ENCODE data around the gene CHURC1. TPM values are rescaled to one million over a fixed set of nuclear protein-coding genes. Genes with fewer than 3 reads are reported as not detected.

CHURC1 gene
- total RNA-seq, 1 donor from 2014 or later: 31.9 TPM

DNA sequence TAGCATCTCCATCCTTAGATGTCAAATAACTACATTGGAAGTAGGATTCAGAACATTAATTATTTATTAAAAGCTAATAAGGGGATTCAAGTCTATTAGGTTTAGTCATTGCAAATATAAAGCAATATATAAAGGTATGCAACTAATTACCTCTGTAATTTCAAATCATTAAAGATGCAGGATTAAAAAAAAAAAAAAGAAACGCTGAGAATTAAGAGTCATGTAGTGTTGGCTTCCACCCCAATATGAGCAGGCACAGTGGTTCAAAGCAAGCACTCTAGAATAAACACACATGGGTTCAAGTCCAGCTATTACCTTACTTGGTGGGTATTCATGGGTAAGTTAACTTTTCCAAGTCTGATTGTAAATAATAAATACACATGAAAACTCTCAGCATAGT is 45.4 kb upstream of the CHURC1 start:
- DNase-seq (ENCODE audit: low spot score in 2 of 2): no peak
- Histone ChIP-seq H3K27ac (no peak overlapping the region), H3K9me3 (no peaks in the 10 kb centered on the region), H3K27me3 (no peaks in the 10 kb centered on the region), H3K36me3 (no peaks in the 10 kb centered on the region), H3K4me3 (no peak overlapping the region), H3K4me1 (no peaks in the 10 kb centered on the region)
- intact Hi-C loops (cut with DNase I): no loop called here
- TF ChIP-seq CTCF (IDR thresholded peaks at IDR 0.05): no peak

- H3K36me3 ChIP-seq: no peaks in the 10 kb centered on the region
- no peak for TF ChIP-seq CTCF (IDR thresholded peaks at IDR 0.05)
- no peaks in the 10 kb centered on the region for H3K27me3 ChIP-seq
- intact Hi-C loops (cut with DNase I): no loop called here
- no peaks in the 10 kb centered on the region for H3K4me1 ChIP-seq
- no peak for DNase-seq (ENCODE audit: low spot score in 2 of 2)
- H3K27ac ChIP-seq: no peak overlapping the region
- H3K9me3 ChIP-seq: no peaks in the 10 kb centered on the region
- H3K4me3 ChIP-seq: no peak overlapping the region
These were observed 44.1 kb upstream of the CHURC1 start for GRCh38 chr14:64870160-64870559.

- TF ChIP-seq CTCF (IDR thresholded peaks at IDR 0.05): no peak
- no peak for DNase-seq (ENCODE audit: low spot score in 2 of 2)
These were observed 42.9 kb upstream of the CHURC1 start for GRCh38 chr14:64871344-64871743.

GRCh38 chr14:64873506-64874219 is 40.6 kb upstream of the CHURC1 start:
- Histone ChIP-seq H3K27me3 (no peaks in the 10 kb centered on the region), H3K9me3 (no peaks in the 10 kb centered on the region), H3K27ac (no peak overlapping the region), H3K4me1 (no peaks in the 10 kb centered on the region), H3K4me3 (no peak overlapping the region), H3K36me3 (no peaks in the 10 kb centered on the region)
- no peak for TF ChIP-seq CTCF (IDR thresholded peaks at IDR 0.05)
- intact Hi-C loops (cut with DNase I): no loop called here
- DNase-seq (ENCODE audit: low spot score in 2 of 2): no peak

More at GRCh38 chr14:64871344-64871743, 42.9 kb upstream of the CHURC1 start:
- Histone ChIP-seq H3K27me3 (no peaks in the 10 kb centered on the region), H3K9me3 (no peaks in the 10 kb centered on the region), H3K4me3 (no peak overlapping the region), H3K36me3 (no peaks in the 10 kb centered on the region), H3K27ac (no peak overlapping the region), H3K4me1 (no peaks in the 10 kb centered on the region)
- intact Hi-C loops (cut with DNase I): no loop called here

- no peak for DNase-seq (ENCODE audit: low spot score in 2 of 2)
- TF ChIP-seq CTCF (IDR thresholded peaks at IDR 0.05): no peak
- H3K36me3 ChIP-seq: no peaks in the 10 kb centered on the region
- no peaks in the 10 kb centered on the region for H3K27me3 ChIP-seq
- no peak overlapping the region for H3K27ac ChIP-seq
- no peaks in the 10 kb centered on the region for H3K9me3 ChIP-seq
- no peak overlapping the region for H3K4me3 ChIP-seq
- peaks cover under 1 to 6% of the 10 kb centered on the region in 2 donors for H3K4me1 ChIP-seq
- intact Hi-C loops (cut with DNase I): loop anchor here (5.0 kb wide), 1 partner anchor 53 kb away; no protein-coding TSS in a partner anchor
These were observed 38.9 kb upstream of the CHURC1 start for GRCh38 chr14:64875350-64875749.
